Fibroblast of lung (primary cell): ENCODE results near the gene CAMK1D. TPM values are rescaled to one million over a fixed set of nuclear protein-coding genes. Genes with fewer than 3 reads are reported as not detected.

Experiments
- DNase-seq, 2 donors: peaks; one replicate each; pipeline versions ENCODE4 v3.0.0 to v3.0.0-alpha.2; 2010; ENCODE audit warnings: low read depth in 2 of 2
- H2AFZ ChIP-seq: 2 replicates; pipeline ENCODE4 v1.5.1; 2012; ENCODE audit warnings: low read length, control low read depth, inconsistent platforms
- H3K27ac ChIP-seq: 2 replicates; pipeline ENCODE4 v1.5.1; 2011; ENCODE audit warnings: low read length, control low read depth; ENCODE audit not compliant: insufficient read depth
- H3K27me3 ChIP-seq: 2 replicates; pipeline ENCODE4 v1.5.1; 2011; ENCODE audit warnings: mild to moderate bottlenecking, low read length; ENCODE audit not compliant: control insufficient read depth, insufficient read depth
- H3K36me3 ChIP-seq: 2 replicates; pipeline ENCODE4 v1.5.1; 2011; ENCODE audit warnings: low read length; ENCODE audit not compliant: control insufficient read depth, insufficient read depth
- H3K4me1 ChIP-seq: 2 replicates; pipeline ENCODE4 v1.5.1; 2011; ENCODE audit warnings: low read length; ENCODE audit not compliant: control insufficient read depth, insufficient read depth; ENCODE audit errors: extremely low read depth
- H3K4me2 ChIP-seq: 2 replicates; pipeline ENCODE4 v1.5.1; 2011; ENCODE audit warnings: low read length, control low read depth; ENCODE audit not compliant: insufficient read depth; ENCODE audit errors: extremely low read depth
- H3K4me3 ChIP-seq, 4 experiments: fragments of 200-600 bp in 1 of 4; sonication (generic) in 1 of 4; replicated peaks in 1 of 4; 2 replicates each; pipeline ENCODE4 v1.5.1; 2011 to 2016; ENCODE audit warnings: low read length in 4 of 4, low read depth in 3 of 4, mild to moderate bottlenecking in 3 of 4, control low read depth in 2 of 4, inconsistent platforms in 1 of 4, mixed read lengths in 1 of 4; ENCODE audit not compliant: insufficient read depth in 1 of 4; ENCODE audit errors: control extremely low read depth in 1 of 4
- H3K79me2 ChIP-seq: 2 replicates; pipeline ENCODE4 v1.5.1; 2012; ENCODE audit warnings: mild to moderate bottlenecking, low read length, inconsistent platforms; ENCODE audit not compliant: control insufficient read depth, insufficient read depth
- H3K9ac ChIP-seq: 2 replicates; pipeline ENCODE4 v1.5.1; 2011; ENCODE audit warnings: mild to moderate bottlenecking, low read length, control low read depth; ENCODE audit not compliant: insufficient read depth
- H3K9me3 ChIP-seq: 2 replicates; pipeline ENCODE4 v1.5.1; 2012; ENCODE audit warnings: low read depth, low read length; ENCODE audit not compliant: control insufficient read depth, insufficient read depth
- H4K20me1 ChIP-seq: 2 replicates; pipeline ENCODE4 v1.5.1; 2011; ENCODE audit warnings: low read length; ENCODE audit not compliant: control insufficient read depth, insufficient read depth; ENCODE audit errors: extremely low read depth
- CTCF ChIP-seq, 2 donors: IDR thresholded peaks in 1 of 2; conservative IDR thresholded peaks in 1 of 2; 1 replicate in 1 of 2; 2 replicates in 1 of 2; pipeline ENCODE4 v1.5.1; 2011 to 2012; ENCODE audit warnings: low read length in 2 of 2, control low read depth in 1 of 2, inconsistent platforms in 1 of 2, low read depth in 1 of 2, mild to moderate bottlenecking in 1 of 2
- EZH2 ChIP-seq: IDR thresholded peaks from 2 replicates; pipeline ENCODE4 v1.5.1; 2012; ENCODE audit warnings: low read length, control low read depth, mild to moderate bottlenecking; ENCODE audit errors: missing control alignments
- polyA plus RNA-seq, 2 donors: library from polyadenylated mRNA; depleted of rRNA in 1 of 2; stranded (reverse) in 1 of 2; unstranded in 1 of 2; fragments of >200 nt; gene quantifications; 2 replicates each; pipeline ENCODE4 v1.2.1, GENCODE V29; 2011 to 2012; ENCODE audit warnings: missing spikeins in 1 of 2
- total RNA-seq: library from RNA; depleted of rRNA; stranded (reverse); fragments of >200 nt; gene quantifications from 2 replicates; pipeline ENCODE4 v1.2.1, GENCODE V29; 2014

The CAMK1D gene
- total and polyA plus RNA-seq, 2 donors (not counting 1 experiment from before 2014, with no cell fraction given), result 2.3 TPM

DNA sequence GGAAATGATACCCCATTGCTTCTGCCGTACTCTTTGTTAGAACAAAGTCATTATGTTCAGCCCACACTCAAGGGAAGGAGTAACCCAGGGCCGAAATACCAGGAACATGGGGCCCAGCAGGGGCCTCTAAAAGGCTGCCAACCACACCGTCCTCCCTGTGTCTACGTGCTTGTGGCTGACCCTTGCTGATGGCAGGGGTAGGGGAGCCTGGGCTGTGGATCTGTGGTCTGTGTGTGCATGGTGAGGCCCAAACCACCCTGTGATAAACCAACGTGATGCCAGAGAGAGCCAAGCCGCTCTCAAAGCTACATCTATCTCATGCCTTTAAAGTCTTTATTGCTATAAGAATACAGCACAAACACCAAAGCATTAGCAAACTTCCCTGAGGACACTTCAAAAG lies 493.0 kb downstream of the CAMK1D start:
- no peaks in the 10 kb centered on the region for H3K27me3 ChIP-seq
- H3K79me2 ChIP-seq, result no peaks in the 10 kb centered on the region
- H3K9me3 ChIP-seq, result no peaks in the 10 kb centered on the region
- no peak for DNase-seq
- no peak overlapping the region for H3K27ac ChIP-seq
- H3K4me1 ChIP-seq, result peaks cover 4% of the 10 kb centered on the region
- no peak overlapping the region for H3K4me2 ChIP-seq
- H3K4me3 ChIP-seq, result no peak overlapping the region
- TF ChIP-seq CTCF (conservative IDR thresholded peaks at IDR 0.05 in 1 of 2, IDR thresholded peaks at IDR 0.05 in 1 of 2; ENCODE audit: low read depth in 1 of 2, low read length in 2 of 2), result no peak
- no peak for TF ChIP-seq EZH2
- H4K20me1 ChIP-seq, result no peaks in the 10 kb centered on the region
- H3K9ac ChIP-seq, result no peak overlapping the region
- no peaks in the 10 kb centered on the region for H3K36me3 ChIP-seq
- no peak overlapping the region for H2AFZ ChIP-seq

DNA sequence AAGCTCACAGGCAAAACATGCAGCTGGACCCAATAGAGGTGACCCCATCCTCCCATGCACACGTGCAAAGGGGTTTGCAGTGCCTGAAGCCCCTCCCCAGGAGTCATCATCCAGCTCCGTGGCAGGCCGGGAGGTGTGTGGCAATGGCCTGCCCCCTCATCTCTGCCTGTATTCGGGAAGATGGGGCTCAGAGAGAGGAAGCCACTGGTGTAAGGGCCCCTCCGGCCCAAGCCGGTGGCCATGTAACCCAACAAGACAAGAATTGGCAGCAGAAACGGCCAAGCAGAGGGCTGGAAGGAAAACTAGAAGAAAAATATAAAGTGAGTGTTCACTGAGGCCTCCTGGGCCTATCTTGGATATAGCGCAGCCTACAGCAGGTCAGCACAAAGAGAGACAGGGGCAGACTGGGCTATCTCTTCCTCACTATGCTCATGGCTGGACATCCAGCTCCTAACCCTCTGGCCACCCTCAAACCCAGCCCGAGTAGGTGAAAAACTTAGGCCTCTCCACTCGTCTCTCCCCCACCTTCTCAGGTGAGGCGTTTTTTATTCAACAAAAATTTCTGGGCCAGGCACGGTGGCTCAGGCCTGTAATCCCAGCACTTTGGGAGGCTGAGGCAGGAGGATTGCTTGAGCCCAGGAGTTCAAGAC lies 494.1 kb downstream of the CAMK1D start:
- Histone ChIP-seq H3K4me1 (peaks cover 4% of the 10 kb centered on the region), H3K4me3 (no peak overlapping the region), H3K79me2 (no peaks in the 10 kb centered on the region), H3K4me2 (no peak overlapping the region), H3K9ac (no peak overlapping the region), H3K9me3 (no peaks in the 10 kb centered on the region), H3K36me3 (no peaks in the 10 kb centered on the region), H3K27ac (no peak overlapping the region), H4K20me1 (no peaks in the 10 kb centered on the region), H2AFZ (no peak overlapping the region), H3K27me3 (peaks cover 2% of the 10 kb centered on the region)
- DNase-seq, result no peak
- TF ChIP-seq CTCF (conservative IDR thresholded peaks at IDR 0.05 in 1 of 2, IDR thresholded peaks at IDR 0.05 in 1 of 2; ENCODE audit: low read depth in 1 of 2, low read length in 2 of 2) (no peak), EZH2 (no peak)

DNA sequence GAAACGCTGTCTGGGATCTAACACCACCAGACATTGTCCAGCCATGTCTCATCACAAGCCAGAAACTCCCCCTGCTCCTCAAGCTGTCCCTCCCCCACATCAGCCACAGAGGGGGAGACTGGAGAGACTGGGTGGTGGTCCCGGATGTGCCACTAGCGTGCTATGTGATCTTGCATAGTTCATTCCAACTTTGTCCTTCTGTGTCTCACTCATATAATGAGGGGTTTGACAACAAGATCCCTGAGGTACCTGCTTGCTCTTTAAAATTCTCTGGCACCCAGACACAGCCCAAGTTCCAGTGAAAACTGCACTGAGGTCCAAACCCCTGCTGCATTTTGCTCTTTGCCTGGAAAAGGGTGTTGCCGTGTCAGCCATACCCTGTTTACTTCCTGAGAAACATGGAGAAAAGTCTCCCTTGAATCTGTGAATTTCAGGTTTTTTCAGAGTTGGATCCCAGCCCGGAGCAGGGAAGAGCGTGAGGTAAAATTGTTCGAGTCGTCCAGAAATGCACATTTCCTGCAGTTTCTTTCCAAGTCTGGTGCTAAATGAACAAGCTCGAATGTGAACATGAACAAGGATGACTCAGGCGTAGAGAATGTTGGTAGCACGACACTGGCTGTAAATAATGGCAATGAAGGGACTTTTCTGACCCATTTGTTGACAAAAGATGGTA lies 495.6 kb downstream of the CAMK1D start:
- peak; percentile 71 to 92 for DNase-seq
- TF ChIP-seq CTCF (conservative IDR thresholded peaks at IDR 0.05 in 1 of 2, IDR thresholded peaks at IDR 0.05 in 1 of 2; ENCODE audit: low read depth in 1 of 2, low read length in 2 of 2) (no peak), EZH2 (no peak)
- no peak overlapping the region for H3K4me3 ChIP-seq
- no peaks in the 10 kb centered on the region for H3K9me3 ChIP-seq
- no peaks in the 10 kb centered on the region for H3K36me3 ChIP-seq
- H3K27me3 ChIP-seq, result peaks cover 2% of the 10 kb centered on the region
- H3K79me2 ChIP-seq, result no peaks in the 10 kb centered on the region
- H3K27ac ChIP-seq, result no peak overlapping the region
- no peaks in the 10 kb centered on the region for H4K20me1 ChIP-seq
- no peak overlapping the region for H3K9ac ChIP-seq
- H3K4me1 ChIP-seq, result peaks cover 4% of the 10 kb centered on the region
- no peak overlapping the region for H2AFZ ChIP-seq
- peak overlapping the region; percentile 7 for H3K4me2 ChIP-seq
